ENCODE measurements around the gene WDR48.

- TF ChIP-seq SP1 (IDR thresholded peaks at IDR 0.05) (no peak), FOXA1 (IDR thresholded peaks at IDR 0.05) (no peak)
These were observed 53.3 kb downstream of the WDR48 start for GRCh38 chr3:39104961-39105686.
